Right lobe of liver (tissue), 6 donors: ENCODE measurements around the gene RAI2. TPM values are rescaled to one million over a fixed set of nuclear protein-coding genes. Genes with fewer than 3 reads are reported as not detected.

ENCODE experiments used
- ATAC-seq, 4 donors: fragments of 200-7000 bp; cut with Tn5 transposase; one replicate each; pipeline ENCODE4 v1.9.1; 2020; ENCODE audit warnings: mild to moderate bottlenecking in 4 of 4, moderate library complexity in 4 of 4
- DNase-seq, 3 donors: peaks; one replicate each; pipeline ENCODE4 v3.0.0-alpha.2; 2020
- H3K27ac ChIP-seq, 3 donors: fragments of 200-600 bp; one replicate each; pipeline ENCODE4 v1.8.0; 2022
- H3K27me3 ChIP-seq, 2 donors: fragments of 200-600 bp; one replicate each; pipeline ENCODE4 v1.8.0; 2022
- H3K36me3 ChIP-seq, 4 donors: fragments of 200-600 bp; sonication (generic) in 1 of 4; one replicate each; pipeline versions ENCODE4 v1.5.1 to v1.8.0; 2017 to 2022; ENCODE audit warnings: control low read depth in 1 of 4
- H3K4me1 ChIP-seq, 4 donors: fragments of 200-600 bp; sonication (generic) in 1 of 4; one replicate each; pipeline versions ENCODE4 v1.5.1 to v1.8.0; 2017 to 2022; ENCODE audit warnings: control low read depth in 1 of 4
- H3K4me3 ChIP-seq, 3 donors: fragments of 200-600 bp; one replicate each; pipeline ENCODE4 v1.8.0; 2022
- H3K9me3 ChIP-seq, 4 donors: fragments of 200-600 bp; sonication (generic) in 1 of 4; one replicate each; pipeline versions ENCODE4 v1.5.1 to v1.8.0; 2017 to 2022; ENCODE audit warnings: control low read depth in 1 of 4
- POLR2A ChIP-seq: fragments of 450-650 bp; IDR thresholded peaks from one replicate; pipeline ENCODE4 v1.6.1; 2017; ENCODE audit warnings: antibody characterized with exemption, mild to moderate bottlenecking
- WGBS: methylation state at CpG from one replicate; pipeline ENCODE4 v1.1.6; 2018; ENCODE audit warnings: low coverage, low lambda C conversion rate; ENCODE audit not compliant: insufficient coverage; ENCODE audit errors: missing lambda C conversion rate; 5-methylcytosine and 5-hydroxymethylcytosine counted together
- intact Hi-C, 2 donors: fragments of 100-400 bp; cut with DNase I; formaldehyde crosslinking; loops; one replicate each; pipeline versions ENCODE4 v1.11.2 to v1.14.1; 2022
- total RNA-seq, 6 experiments: library from RNA; depleted of rRNA in 2 of 6; stranded (reverse); fragments of >200 nt in 2 of 6; fragmentation: NEBNext Ultra II Directional in 3 of 6; extraction: Animal tissue kit (Norgen Biotek cat#: 25700) in 3 of 6; gene quantifications; one replicate each; pipeline versions ENCODE4 v1.1.0 to v1.2.4, GENCODE V29; 2016 to 2023
- TF ChIP-seq, protein P1 (sequence below), 4 donors: fragments of 200-600 bp in 3 of 4; fragments of 450-650 bp in 1 of 4; IDR thresholded peaks; one replicate each; pipeline versions ENCODE4 v1.5.1 to v1.8.0; 2016 to 2022; ENCODE audit warnings: antibody characterized with exemption in 4 of 4, mild to moderate bottlenecking in 2 of 4
- donor health status: DM: no; HTN: yes; CAD: no.
- donor health status: DM: no; HTN: no; CAD: no.
- donor health status: DM: no; HTN: no; CAD: no.
- donor health status: DM: no; HTN: yes; CAD: no.
- donor health status: DM: no; HTN: yes; CAD: no.

The RAI2 gene
- total RNA-seq, 6 experiments from 2014 or later = 1.2 to 3.5 (median 2.4) TPM

DNA sequence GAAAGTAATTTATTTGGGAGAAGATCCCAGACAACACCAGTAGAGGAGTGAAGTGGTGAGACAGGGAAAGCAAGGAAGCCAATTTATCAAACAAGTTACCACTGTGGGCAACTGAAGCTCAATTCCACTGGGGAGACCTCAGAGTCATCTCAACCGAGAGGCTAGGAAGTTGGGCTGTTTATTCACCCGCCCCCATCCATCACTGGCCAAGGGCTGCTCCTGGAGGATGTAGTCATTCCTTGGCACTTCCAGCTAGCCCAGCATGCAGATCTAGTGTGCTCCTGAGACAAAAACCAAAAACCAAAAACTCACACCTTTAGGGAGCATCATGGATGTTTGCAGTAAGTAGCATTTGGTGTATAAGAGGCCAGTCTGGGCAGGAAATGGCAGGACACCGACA, 47.0 kb downstream of the RAI2 start:
- Histone ChIP-seq H3K4me3 (no peak overlapping the region), H3K4me1 (no peaks in the 10 kb centered on the region), H3K9me3 (no peaks in the 10 kb centered on the region), H3K36me3 (no peaks in the 10 kb centered on the region), H3K27ac (no peak overlapping the region), H3K27me3 (no peaks in the 10 kb centered on the region)
- TF ChIP-seq, protein P1, sequence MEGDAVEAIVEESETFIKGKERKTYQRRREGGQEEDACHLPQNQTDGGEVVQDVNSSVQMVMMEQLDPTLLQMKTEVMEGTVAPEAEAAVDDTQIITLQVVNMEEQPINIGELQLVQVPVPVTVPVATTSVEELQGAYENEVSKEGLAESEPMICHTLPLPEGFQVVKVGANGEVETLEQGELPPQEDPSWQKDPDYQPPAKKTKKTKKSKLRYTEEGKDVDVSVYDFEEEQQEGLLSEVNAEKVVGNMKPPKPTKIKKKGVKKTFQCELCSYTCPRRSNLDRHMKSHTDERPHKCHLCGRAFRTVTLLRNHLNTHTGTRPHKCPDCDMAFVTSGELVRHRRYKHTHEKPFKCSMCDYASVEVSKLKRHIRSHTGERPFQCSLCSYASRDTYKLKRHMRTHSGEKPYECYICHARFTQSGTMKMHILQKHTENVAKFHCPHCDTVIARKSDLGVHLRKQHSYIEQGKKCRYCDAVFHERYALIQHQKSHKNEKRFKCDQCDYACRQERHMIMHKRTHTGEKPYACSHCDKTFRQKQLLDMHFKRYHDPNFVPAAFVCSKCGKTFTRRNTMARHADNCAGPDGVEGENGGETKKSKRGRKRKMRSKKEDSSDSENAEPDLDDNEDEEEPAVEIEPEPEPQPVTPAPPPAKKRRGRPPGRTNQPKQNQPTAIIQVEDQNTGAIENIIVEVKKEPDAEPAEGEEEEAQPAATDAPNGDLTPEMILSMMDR (IDR thresholded peaks at IDR 0.05) = no peak
- no peak for TF ChIP-seq POLR2A
- ATAC-seq (no peak), DNase-seq (no peak)
- WGBS = 50% methylated on average over 2 of the region's 3 CpGs
- intact Hi-C loops = no loop called here

DNA sequence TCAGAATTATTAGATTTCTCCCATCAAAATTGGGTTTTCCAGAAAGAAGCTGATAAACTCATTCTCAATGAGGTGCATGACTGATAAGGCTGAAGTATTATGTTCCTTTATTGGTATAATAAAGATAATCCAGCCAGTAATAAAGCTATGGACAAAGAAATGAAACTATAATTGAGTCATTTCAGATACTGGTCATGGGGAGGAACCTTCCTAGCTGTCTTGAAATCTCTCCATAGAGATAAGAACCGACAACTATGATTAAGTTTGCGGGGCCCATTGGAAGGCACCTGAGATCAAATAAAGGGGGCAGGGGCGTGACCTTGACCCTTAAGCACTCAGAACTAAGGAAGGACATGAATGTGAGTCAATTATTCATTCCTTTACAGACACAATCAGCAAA, 47.8 kb downstream of the RAI2 start:
- intact Hi-C loops = no loop called here

DNA sequence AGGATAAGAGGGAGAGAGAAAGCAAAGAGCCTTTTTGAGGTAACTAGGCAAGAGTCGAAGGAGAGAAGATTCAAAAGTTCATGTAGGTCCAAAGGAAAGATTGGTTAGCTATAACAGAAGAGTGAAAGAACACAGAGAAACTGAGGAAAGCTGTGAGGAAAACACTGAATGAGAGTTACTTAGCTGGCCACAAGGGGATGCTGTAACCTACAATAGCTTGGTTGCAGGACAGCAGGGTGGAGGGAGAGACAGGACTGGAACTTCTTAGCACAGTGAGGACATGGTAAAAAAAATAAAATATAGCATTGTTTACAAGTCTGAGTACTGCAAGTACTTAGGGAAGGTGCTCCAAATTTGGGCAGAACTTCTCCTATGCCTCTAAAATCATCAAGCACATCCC, 48.3 kb downstream of the RAI2 start:
- TF ChIP-seq POLR2A = no peak
- TF ChIP-seq, protein P1 (IDR thresholded peaks at IDR 0.05) = peak; percentile 50 to 57 (median 52)
- DNase-seq (no peak), ATAC-seq (peak in 2 of 4 donors; percentile 45)
- Histone ChIP-seq H3K27me3 (no peaks in the 10 kb centered on the region), H3K9me3 (no peaks in the 10 kb centered on the region), H3K27ac (no peak overlapping the region), H3K36me3 (no peaks in the 10 kb centered on the region), H3K4me1 (no peaks in the 10 kb centered on the region), H3K4me3 (no peak overlapping the region)
- intact Hi-C loops = no loop called here
- WGBS = 9% methylated on average over 1 of the region's 1 CpG

More for the DNA sequence above, 47.8 kb downstream of the RAI2 start:
- DNase-seq (no peak), ATAC-seq (no peak)
- H3K27ac ChIP-seq = no peak overlapping the region
- no peaks in the 10 kb centered on the region for H3K27me3 ChIP-seq
- 54% methylated on average over 3 of the region's 3 CpGs for WGBS
- no peaks in the 10 kb centered on the region for H3K4me1 ChIP-seq
- no peaks in the 10 kb centered on the region for H3K9me3 ChIP-seq
- no peak overlapping the region for H3K4me3 ChIP-seq
- TF ChIP-seq, protein P1 (IDR thresholded peaks at IDR 0.05) = no peak
- no peak for TF ChIP-seq POLR2A
- H3K36me3 ChIP-seq = no peaks in the 10 kb centered on the region

DNA sequence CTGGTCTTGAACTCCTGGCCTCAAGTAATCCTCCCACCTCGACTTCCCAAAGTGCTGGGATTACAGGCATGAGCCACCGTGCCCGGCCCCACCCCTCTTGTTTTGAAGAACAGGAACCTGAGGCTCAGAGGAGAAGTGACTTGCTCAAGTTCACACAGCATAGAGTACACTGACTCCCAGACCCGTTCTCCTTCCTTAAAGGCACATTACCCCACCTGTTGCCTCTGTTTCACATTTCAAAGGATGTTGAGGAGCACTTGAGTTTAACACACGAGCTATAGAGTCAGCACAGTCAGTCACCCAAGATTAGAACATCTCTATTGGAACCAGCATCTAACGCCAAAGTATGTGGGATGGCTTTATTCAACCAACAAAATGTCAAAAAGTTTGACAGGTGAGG, 51.1 kb downstream of the RAI2 start:
- H3K36me3 ChIP-seq = no peaks in the 10 kb centered on the region
- H3K27ac ChIP-seq = no peak overlapping the region
- H3K4me3 ChIP-seq = no peak overlapping the region
- intact Hi-C loops = no loop called here
- no peaks in the 10 kb centered on the region for H3K4me1 ChIP-seq
- WGBS = 27% methylated on average over 5 of the region's 6 CpGs
- DNase-seq (no peak), ATAC-seq (no peak)
- TF ChIP-seq, protein P1 (IDR thresholded peaks at IDR 0.05) = no peak
- no peaks in the 10 kb centered on the region for H3K9me3 ChIP-seq
- H3K27me3 ChIP-seq = no peaks in the 10 kb centered on the region

DNA sequence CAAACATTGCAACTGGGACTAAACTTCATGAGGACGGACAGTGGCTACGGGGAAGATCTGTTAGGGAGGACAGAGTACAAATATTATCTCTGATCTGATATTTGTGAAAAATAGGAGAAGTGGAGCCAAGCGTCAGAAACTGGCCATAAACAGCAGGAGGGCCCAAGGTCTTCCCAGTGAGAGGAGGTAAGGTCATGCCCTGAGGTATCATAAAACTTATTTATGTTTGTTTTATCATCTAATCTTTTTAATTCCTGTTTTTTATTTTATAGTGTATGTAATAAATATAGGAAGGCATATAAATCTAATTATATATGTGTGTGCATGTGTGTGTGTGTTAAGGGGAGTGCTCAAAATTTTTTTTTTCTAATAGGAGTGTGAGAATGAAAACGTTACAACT, 51.8 kb downstream of the RAI2 start:
- Histone ChIP-seq H3K4me3 (no peak overlapping the region), H3K27me3 (no peaks in the 10 kb centered on the region), H3K36me3 (no peaks in the 10 kb centered on the region), H3K4me1 (no peaks in the 10 kb centered on the region), H3K9me3 (no peaks in the 10 kb centered on the region), H3K27ac (no peak overlapping the region)
- TF ChIP-seq, protein P1 (IDR thresholded peaks at IDR 0.05) = no peak
- TF ChIP-seq POLR2A = no peak
- ATAC-seq (no peak), DNase-seq (no peak)
- intact Hi-C loops = no loop called here
- 55% methylated on average over 4 of the region's 4 CpGs for WGBS
